Activated T-cell treated with anti-CD3 and anti-CD28 coated beads, Interleukin-2, amount 50 U/mL, for 4 hours (primary cell): ENCODE data around the gene NLGN1. TPM values are rescaled to one million over a fixed set of nuclear protein-coding genes. Genes with fewer than 3 reads are reported as not detected.

Source experiments
- ATAC-seq, 2 donors: fragments of 200-7000 bp; cut with Tn5 transposase; one replicate each; pipeline ENCODE4 v1.10.0; 2021
- DNase-seq: peaks from one replicate; pipeline ENCODE4 v3.0.0-alpha.2; 2020
- H3K27me3 Mint-ChIP-seq: one replicate; pipeline ENCODE4 v1.8.0; 2021; ENCODE audit warnings: low read depth, mixed read lengths
- H3K36me3 Mint-ChIP-seq: one replicate; pipeline ENCODE4 v1.8.0; 2022; ENCODE audit warnings: mixed read lengths; ENCODE audit not compliant: insufficient read depth
- H3K4me1 Mint-ChIP-seq: one replicate; pipeline ENCODE4 v1.8.0; 2021; ENCODE audit warnings: low read depth, mixed read lengths
- H3K4me3 Mint-ChIP-seq: one replicate; pipeline ENCODE4 v1.8.0; 2021; ENCODE audit warnings: mild to moderate bottlenecking, moderate library complexity, mixed read lengths
- H3K9me3 Mint-ChIP-seq: one replicate; pipeline ENCODE4 v1.8.0; 2021; ENCODE audit warnings: mixed read lengths
- total RNA-seq, 3 donors: library from RNA; stranded (reverse); gene quantifications; one replicate each; pipeline ENCODE4 v1.2.1, GENCODE V29; 2021

NLGN1 gene
- total RNA-seq, 3 donors from 2014 or later: not detected

DNA sequence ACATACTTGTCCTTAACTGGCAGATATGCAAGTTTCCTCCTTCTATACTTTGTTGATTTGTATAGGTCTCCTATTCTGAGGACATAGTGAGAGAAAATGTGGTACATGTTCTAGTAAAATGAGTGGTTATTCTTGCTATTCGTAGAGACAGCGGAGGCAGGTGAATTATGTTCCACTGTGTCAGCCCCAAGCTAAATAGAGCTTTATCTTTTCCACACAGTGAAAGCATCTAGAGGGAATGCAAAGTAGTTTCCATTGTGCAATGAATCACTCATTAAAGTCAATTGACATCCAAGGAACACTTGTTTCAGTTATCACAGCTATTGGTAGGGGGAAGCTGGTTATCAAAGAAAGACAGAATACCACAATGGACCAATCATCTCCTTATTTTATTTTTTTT lies 262.4 kb downstream of the NLGN1 start:
- H3K27me3 Mint-ChIP-seq: no peaks in the 10 kb centered on the region
- H3K4me3 Mint-ChIP-seq: no peak overlapping the region
- H3K4me1 Mint-ChIP-seq: no peaks in the 10 kb centered on the region

DNA sequence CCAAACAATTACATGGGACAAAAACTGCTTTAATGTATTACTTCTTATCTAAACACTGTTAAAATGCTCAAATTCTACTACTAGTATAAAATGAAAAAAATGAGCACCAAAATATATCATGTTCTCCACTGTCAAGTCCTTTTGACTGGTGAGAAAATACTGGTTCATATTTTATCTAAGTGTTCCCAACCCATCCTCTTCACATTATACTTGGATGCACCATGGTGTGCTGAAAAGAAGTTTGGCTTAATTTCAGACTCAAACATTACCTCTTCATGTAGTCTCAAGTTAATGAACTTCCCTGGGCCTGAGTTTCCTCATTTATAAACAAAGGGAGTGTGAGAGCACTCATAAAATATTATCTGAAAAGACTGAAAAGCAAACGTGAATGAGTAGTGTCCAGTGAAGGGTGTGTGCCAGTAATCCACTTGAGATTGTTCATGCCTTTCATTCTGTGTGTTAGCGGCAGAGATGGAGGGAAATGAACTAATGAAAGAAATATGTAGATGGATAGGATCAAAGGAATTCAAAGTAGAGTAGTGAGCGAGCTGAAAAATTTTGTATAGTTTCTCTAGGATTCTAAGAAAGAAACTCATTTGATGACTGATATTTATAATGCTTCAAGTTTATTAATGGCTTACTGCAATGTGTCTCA lies 263.2 kb downstream of the NLGN1 start:
- Mint-ChIP-seq H3K9me3 (no peaks in the 10 kb centered on the region), H3K36me3 (no peaks in the 10 kb centered on the region), H3K4me3 (no peak overlapping the region), H3K4me1 (no peaks in the 10 kb centered on the region), H3K27me3 (no peaks in the 10 kb centered on the region)
- no peak for ATAC-seq
- no peak for DNase-seq

More for the DNA sequence above, 262.4 kb downstream of the NLGN1 start:
- no peak for ATAC-seq
- Mint-ChIP-seq H3K9me3 (no peaks in the 10 kb centered on the region), H3K36me3 (no peaks in the 10 kb centered on the region)
- DNase-seq: no peak

GRCh38 chr3:173663696-173664111 lies 266.2 kb downstream of the NLGN1 start:
- H3K36me3 Mint-ChIP-seq: no peaks in the 10 kb centered on the region
- H3K4me1 Mint-ChIP-seq: no peaks in the 10 kb centered on the region
- DNase-seq: no peak
- no peak overlapping the region for H3K4me3 Mint-ChIP-seq
- no peaks in the 10 kb centered on the region for H3K9me3 Mint-ChIP-seq
- no peaks in the 10 kb centered on the region for H3K27me3 Mint-ChIP-seq
- no peak for ATAC-seq

DNA sequence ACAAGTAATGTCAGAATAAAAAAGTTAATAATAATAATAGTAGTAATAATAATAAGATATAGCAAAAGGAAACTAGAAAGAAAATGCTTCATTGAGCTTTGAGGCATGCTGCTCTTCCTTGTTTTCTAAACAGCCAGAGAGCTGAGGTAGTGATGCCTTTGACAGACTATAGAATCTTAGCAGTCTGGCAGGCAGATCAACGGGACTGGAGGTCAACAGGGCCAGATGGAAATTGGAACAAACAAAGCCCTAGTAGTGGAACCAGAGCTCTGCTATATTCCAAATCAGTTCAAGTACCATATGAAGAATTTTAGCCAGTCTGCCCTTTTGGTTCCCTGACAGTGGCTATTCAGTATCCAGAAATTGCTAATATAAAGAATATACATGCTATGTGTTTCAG lies 278.6 kb downstream of the NLGN1 start:
- Mint-ChIP-seq H3K9me3 (no peaks in the 10 kb centered on the region), H3K27me3 (no peaks in the 10 kb centered on the region), H3K36me3 (no peaks in the 10 kb centered on the region), H3K4me3 (no peak overlapping the region), H3K4me1 (no peaks in the 10 kb centered on the region)
- DNase-seq (no peak), ATAC-seq (no peak)

DNA sequence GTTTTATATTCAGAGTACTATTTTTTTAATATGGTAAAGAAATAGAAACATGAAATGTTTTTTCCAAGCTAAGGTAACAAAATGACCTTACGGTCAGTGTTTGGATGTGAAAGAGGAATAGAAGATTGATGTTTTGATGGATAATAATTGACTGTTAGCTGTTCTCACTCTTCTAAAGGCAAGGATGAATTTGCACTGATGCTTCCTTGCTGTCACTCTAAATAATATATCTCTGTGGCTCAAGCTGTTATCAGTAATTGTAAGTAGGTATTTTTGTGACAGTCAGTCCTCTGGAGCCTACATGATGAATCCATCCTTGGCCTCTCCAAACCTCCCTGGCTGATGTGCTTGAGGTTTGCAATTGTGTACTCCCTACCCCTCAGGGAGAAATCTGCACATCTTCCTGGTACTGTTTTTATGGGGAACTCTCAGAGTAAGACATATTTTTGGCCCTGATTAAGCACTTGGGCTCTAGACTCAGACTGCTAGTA lies 283.7 kb downstream of the NLGN1 start:
- Mint-ChIP-seq H3K4me3 (no peak overlapping the region), H3K9me3 (peaks cover 3% of the 10 kb centered on the region), H3K27me3 (no peaks in the 10 kb centered on the region), H3K4me1 (no peaks in the 10 kb centered on the region), H3K36me3 (no peaks in the 10 kb centered on the region)
- DNase-seq (no peak), ATAC-seq (no peak)

DNA sequence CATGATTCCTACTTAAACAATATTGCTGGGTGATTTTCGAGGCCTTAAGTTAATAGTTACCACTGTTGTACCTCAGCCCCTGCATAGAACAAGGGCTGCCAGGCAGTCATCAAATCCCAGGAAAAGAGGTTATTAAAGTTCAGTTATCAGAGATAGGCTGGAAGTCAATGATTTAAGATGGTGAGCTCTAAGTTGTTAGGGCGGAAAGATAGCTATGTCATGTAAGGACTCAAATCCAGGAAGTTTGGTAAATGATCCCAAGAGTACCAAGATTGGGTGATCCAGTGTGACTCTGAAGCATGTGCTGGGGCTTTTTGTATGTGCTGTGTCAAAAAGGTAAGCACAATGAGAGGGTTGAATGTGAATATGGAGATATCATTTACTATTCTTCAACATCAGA lies 287.9 kb downstream of the NLGN1 start:
- ATAC-seq (no peak), DNase-seq (no peak)
- Mint-ChIP-seq H3K36me3 (no peaks in the 10 kb centered on the region), H3K4me1 (no peaks in the 10 kb centered on the region), H3K4me3 (no peak overlapping the region), H3K27me3 (no peaks in the 10 kb centered on the region), H3K9me3 (peaks cover 6% of the 10 kb centered on the region)

DNA sequence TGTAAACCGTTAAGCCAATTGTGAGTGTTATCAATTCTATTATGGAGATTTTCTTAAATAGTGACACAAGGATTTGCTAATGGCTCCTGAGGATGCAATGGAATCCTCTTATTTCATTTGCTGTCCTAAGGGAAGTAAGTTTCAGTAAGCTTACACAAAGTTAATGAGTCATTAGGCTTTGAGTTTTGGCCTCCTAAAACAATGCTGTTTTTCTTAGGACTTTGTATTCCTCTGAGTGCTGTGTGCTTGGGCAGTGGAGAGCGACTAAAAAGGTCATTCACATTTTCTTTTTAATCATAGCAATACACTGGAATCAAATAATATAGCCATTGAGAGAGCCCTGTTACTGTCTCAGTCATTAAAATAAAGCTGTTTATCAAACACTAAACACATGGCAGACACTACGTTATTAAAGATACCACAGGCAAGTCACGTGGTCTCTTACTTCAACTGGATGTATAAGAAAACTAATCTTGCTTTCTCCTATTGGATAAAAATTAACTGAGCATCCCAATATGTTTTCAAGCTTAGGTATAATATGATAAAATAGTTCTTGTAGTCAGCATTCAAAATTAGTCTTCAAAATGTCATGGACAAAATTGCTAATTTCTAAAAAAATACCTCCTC lies 290.8 kb downstream of the NLGN1 start:
- ATAC-seq (no peak), DNase-seq (no peak)
- Mint-ChIP-seq H3K36me3 (no peaks in the 10 kb centered on the region), H3K27me3 (no peaks in the 10 kb centered on the region), H3K9me3 (peaks cover 4% of the 10 kb centered on the region), H3K4me3 (no peak overlapping the region), H3K4me1 (no peaks in the 10 kb centered on the region)

GRCh38 chr3:173690542-173691180 lies 293.1 kb downstream of the NLGN1 start:
- Mint-ChIP-seq H3K4me3 (no peak overlapping the region), H3K36me3 (no peaks in the 10 kb centered on the region), H3K4me1 (no peaks in the 10 kb centered on the region), H3K9me3 (peaks cover 4% of the 10 kb centered on the region), H3K27me3 (no peaks in the 10 kb centered on the region)
- DNase-seq: no peak
- no peak for ATAC-seq

GRCh38 chr3:173699353-173699752 lies 301.8 kb downstream of the NLGN1 start:
- Mint-ChIP-seq H3K9me3 (peaks cover 4% of the 10 kb centered on the region), H3K4me1 (no peaks in the 10 kb centered on the region), H3K27me3 (no peaks in the 10 kb centered on the region), H3K4me3 (no peak overlapping the region), H3K36me3 (no peaks in the 10 kb centered on the region)
- DNase-seq: no peak
- no peak for ATAC-seq

DNA sequence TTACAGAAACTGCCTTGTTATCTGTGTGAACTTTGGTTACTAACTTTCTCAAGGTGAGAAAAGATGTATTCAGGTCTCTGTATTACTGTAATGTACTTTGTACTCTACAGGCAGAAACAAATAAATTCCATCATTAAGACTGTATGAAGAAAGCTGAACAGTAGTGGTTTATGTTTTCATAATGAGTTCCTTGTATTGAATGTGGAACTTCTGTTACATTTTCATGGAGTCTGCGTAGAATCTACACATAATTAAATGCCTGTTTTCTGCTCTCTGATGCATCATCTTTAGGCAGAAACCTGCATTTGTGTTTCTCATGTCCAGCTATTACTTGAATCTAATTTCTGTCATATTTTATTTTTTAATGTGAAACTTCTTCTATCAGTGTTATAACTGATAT lies 302.8 kb downstream of the NLGN1 start:
- Mint-ChIP-seq H3K4me1 (no peaks in the 10 kb centered on the region), H3K36me3 (no peaks in the 10 kb centered on the region), H3K4me3 (no peak overlapping the region), H3K27me3 (no peaks in the 10 kb centered on the region), H3K9me3 (peaks cover 4% of the 10 kb centered on the region)
- DNase-seq (no peak), ATAC-seq (no peak)

DNA sequence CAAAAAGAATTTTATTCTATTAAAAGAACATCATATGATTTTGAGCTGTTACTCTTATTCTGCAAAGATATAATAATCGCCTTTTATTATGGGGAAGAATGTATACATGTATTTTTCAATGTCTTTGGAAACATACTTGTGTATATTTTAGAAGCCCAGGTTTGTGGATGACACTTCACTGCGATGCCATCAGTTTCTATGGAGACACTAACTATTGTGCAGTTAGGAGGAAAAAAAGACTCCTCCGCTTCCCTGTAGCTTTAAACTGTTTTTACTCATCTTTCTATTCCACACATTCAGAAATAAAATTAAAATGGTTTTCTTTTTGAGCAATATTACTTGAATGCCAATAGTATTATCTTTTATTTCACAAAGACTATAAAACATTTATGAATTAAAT lies 305.0 kb downstream of the NLGN1 start:
- H3K27me3 Mint-ChIP-seq: no peaks in the 10 kb centered on the region
- H3K9me3 Mint-ChIP-seq: peaks cover 4% of the 10 kb centered on the region
- no peaks in the 10 kb centered on the region for H3K4me1 Mint-ChIP-seq
- ATAC-seq: no peak
- H3K4me3 Mint-ChIP-seq: no peak overlapping the region
- no peak for DNase-seq
- H3K36me3 Mint-ChIP-seq: no peaks in the 10 kb centered on the region

GRCh38 chr3:173703771-173704170 lies 306.2 kb downstream of the NLGN1 start:
- ATAC-seq (no peak), DNase-seq (no peak)
- Mint-ChIP-seq H3K4me3 (no peak overlapping the region), H3K36me3 (no peaks in the 10 kb centered on the region), H3K4me1 (no peaks in the 10 kb centered on the region), H3K9me3 (peaks cover 4% of the 10 kb centered on the region), H3K27me3 (no peaks in the 10 kb centered on the region)

DNA sequence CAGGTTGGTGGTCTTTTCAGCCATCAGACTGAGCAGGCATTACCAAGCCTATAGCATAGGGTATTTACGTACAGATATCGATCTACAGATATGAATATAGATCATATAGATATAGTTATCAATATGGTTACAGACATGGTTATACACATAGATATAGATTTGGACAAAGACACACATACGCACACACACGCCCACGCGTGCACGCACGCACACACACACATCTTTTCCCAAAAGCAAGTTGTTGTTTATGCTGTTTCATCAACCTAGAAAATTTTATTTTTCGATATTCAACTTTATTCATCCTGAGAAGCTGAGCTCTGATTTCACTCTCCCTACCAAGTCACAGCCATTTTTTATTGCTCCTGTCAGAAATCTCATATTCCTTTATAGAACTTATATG lies 309.1 kb downstream of the NLGN1 start:
- H3K9me3 Mint-ChIP-seq: no peaks in the 10 kb centered on the region
- ATAC-seq: no peak
- H3K36me3 Mint-ChIP-seq: no peaks in the 10 kb centered on the region
- no peaks in the 10 kb centered on the region for H3K27me3 Mint-ChIP-seq
- no peaks in the 10 kb centered on the region for H3K4me1 Mint-ChIP-seq
- no peak for DNase-seq
- H3K4me3 Mint-ChIP-seq: no peak overlapping the region

GRCh38 chr3:173708191-173708590 lies 310.6 kb downstream of the NLGN1 start:
- H3K27me3 Mint-ChIP-seq: no peaks in the 10 kb centered on the region

GRCh38 chr3:173709026-173709425 lies 311.5 kb downstream of the NLGN1 start:
- ATAC-seq (no peak), DNase-seq (no peak)
- Mint-ChIP-seq H3K36me3 (no peaks in the 10 kb centered on the region), H3K9me3 (peaks cover 4% of the 10 kb centered on the region), H3K27me3 (no peaks in the 10 kb centered on the region), H3K4me1 (no peaks in the 10 kb centered on the region), H3K4me3 (no peak overlapping the region)

More at GRCh38 chr3:173708191-173708590, 310.6 kb downstream of the NLGN1 start:
- ATAC-seq (no peak), DNase-seq (no peak)
- peaks cover 4% of the 10 kb centered on the region for H3K9me3 Mint-ChIP-seq
- no peaks in the 10 kb centered on the region for H3K4me1 Mint-ChIP-seq
- H3K36me3 Mint-ChIP-seq: no peaks in the 10 kb centered on the region
- no peak overlapping the region for H3K4me3 Mint-ChIP-seq
